ENCODE results near the gene CHADL. TPM values are rescaled to one million over a fixed set of nuclear protein-coding genes. Genes with fewer than 3 reads are reported as not detected.

The CHADL gene
- total and polyA plus RNA-seq, 9 of the 15 experiments (the other 6 are each of a cell fraction or from before 2014, with no cell fraction given), result not detected

DNA sequence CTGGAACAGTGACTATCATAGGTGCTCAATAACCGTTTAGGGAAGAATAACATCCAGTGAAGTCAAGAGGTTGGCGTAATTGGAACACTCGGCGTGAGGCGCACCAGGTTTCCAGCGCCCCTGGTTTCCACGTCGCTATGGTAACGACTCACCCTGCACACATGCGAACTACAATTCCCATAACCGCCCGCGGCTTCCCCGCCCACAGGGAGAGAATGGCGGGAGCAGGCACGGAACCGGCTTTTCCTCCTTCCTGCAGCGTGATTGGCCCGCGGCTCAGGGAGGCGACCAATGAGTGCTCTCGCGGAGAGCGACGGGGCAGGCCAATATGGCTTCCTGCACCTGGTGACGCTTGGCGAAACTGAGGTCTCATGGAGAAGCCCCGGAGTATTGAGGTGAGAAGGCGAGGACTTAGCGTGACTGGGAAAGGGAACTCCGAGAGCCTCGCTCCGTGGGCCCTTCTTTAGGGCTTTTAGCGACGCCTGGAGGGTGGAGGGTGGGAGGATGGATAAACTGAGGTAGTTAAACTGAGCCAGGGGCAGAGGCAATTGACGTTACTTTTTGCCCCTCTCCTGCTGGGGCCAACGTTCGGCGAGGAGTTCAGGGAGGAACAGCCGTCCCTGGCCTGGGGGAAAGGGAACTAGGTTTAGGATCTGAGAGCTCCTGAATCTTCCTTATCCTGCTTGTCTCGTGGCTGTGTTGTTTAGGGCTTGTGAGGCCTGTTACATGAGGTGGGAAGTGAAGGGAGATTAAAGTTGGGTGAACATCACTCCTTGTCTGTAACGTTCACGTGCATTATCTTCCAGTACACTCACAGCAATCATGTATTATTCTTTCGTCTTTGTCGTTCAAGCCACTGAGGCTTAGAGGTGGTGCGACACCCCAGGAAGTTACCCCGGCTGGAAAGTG is 35.5 kb downstream of the CHADL start, which contains the start of gene L3MBTL2 (continued):
- TF ChIP-seq MAZ (CRISPR knock-in tag; conservative IDR thresholded peaks at IDR 0.05 in 1 of 2, IDR thresholded peaks at IDR 0.05 in 1 of 2), result peak in 1 of 2 experiments; percentile 6; a peak in 1 of 4 replicates
- TF ChIP-seq ADNP (tag; IDR thresholded peaks at IDR 0.05), result no peak
- TF ChIP-seq PHTF2 (CRISPR knock-in tag; IDR thresholded peaks at IDR 0.05), result no peak
- no peak for TF ChIP-seq XRCC5 (IDR thresholded peaks at IDR 0.05; ENCODE audit: low read depth, low read length)
- peak; percentile 84 for TF ChIP-seq KDM5B (IDR thresholded peaks at IDR 0.05; ENCODE audit: insufficient replicate concordance, low read depth, low read length)
- no peak for TF ChIP-seq BCL6 (CRISPR knock-in tag; IDR thresholded peaks at IDR 0.05)
- TF ChIP-seq ZNF140 (CRISPR knock-in tag; IDR thresholded peaks at IDR 0.05), result no peak
- no peak for TF ChIP-seq ERF (CRISPR knock-in tag; IDR thresholded peaks at IDR 0.05)
- no peak for TF ChIP-seq HOXB6 (CRISPR knock-in tag; IDR thresholded peaks at IDR 0.05; ENCODE audit: borderline replicate concordance)
- TF ChIP-seq, protein P1, sequence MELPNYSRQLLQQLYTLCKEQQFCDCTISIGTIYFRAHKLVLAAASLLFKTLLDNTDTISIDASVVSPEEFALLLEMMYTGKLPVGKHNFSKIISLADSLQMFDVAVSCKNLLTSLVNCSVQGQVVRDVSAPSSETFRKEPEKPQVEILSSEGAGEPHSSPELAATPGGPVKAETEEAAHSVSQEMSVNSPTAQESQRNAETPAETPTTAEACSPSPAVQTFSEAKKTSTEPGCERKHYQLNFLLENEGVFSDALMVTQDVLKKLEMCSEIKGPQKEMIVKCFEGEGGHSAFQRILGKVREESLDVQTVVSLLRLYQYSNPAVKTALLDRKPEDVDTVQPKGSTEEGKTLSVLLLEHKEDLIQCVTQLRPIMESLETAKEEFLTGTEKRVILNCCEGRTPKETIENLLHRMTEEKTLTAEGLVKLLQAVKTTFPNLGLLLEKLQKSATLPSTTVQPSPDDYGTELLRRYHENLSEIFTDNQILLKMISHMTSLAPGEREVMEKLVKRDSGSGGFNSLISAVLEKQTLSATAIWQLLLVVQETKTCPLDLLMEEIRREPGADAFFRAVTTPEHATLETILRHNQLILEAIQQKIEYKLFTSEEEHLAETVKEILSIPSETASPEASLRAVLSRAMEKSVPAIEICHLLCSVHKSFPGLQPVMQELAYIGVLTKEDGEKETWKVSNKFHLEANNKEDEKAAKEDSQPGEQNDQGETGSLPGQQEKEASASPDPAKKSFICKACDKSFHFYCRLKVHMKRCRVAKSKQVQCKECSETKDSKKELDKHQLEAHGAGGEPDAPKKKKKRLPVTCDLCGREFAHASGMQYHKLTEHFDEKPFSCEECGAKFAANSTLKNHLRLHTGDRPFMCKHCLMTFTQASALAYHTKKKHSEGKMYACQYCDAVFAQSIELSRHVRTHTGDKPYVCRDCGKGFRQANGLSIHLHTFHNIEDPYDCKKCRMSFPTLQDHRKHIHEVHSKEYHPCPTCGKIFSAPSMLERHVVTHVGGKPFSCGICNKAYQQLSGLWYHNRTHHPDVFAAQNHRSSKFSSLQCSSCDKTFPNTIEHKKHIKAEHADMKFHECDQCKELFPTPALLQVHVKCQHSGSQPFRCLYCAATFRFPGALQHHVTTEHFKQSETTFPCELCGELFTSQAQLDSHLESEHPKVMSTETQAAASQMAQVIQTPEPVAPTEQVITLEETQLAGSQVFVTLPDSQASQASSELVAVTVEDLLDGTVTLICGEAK (IDR thresholded peaks at IDR 0.05), result peak; percentile 67
- TF ChIP-seq, protein P1 (CRISPR knock-in tag; IDR thresholded peaks at IDR 0.05), result no peak
- peak; percentile 51; the same call in 1 of the 2 replicates for TF ChIP-seq CREB1 (IDR thresholded peaks at IDR 0.05)
- peak; percentile 56; the same call in 1 of the 2 replicates for TF ChIP-seq CREB1 (CRISPR knock-in tag; IDR thresholded peaks at IDR 0.05)
- TF ChIP-seq, protein P2, sequence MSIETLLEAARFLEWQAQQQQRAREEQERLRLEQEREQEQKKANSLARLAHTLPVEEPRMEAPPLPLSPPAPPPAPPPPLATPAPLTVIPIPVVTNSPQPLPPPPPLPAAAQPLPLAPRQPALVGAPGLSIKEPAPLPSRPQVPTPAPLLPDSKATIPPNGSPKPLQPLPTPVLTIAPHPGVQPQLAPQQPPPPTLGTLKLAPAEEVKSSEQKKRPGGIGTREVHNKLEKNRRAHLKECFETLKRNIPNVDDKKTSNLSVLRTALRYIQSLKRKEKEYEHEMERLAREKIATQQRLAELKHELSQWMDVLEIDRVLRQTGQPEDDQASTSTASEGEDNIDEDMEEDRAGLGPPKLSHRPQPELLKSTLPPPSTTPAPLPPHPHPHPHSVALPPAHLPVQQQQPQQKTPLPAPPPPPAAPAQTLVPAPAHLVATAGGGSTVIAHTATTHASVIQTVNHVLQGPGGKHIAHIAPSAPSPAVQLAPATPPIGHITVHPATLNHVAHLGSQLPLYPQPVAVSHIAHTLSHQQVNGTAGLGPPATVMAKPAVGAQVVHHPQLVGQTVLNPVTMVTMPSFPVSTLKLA (conservative IDR thresholded peaks at IDR 0.05), result peak; percentile 69 to 83
- no peak for TF ChIP-seq FOSL1 (tag; conservative IDR thresholded peaks at IDR 0.05)
- no peak for TF ChIP-seq HDAC3 (IDR thresholded peaks at IDR 0.05; ENCODE audit: borderline replicate concordance, partially characterized antibody)
- TF ChIP-seq ZNF23 (CRISPR knock-in tag; IDR thresholded peaks at IDR 0.05), result no peak
- peak in 1 of 2 experiments; percentile 83; a peak in 2 of 4 replicates for TF ChIP-seq HDAC1 (IDR thresholded peaks at IDR 0.05)
